Lung (tissue), 12 donors: Measurements from ENCODE around the gene HMG20A. TPM values are rescaled to one million over a fixed set of nuclear protein-coding genes. Genes with fewer than 3 reads are reported as not detected.

ENCODE experiments used
- ATAC-seq: fragments of 200-7000 bp; cut with Tn5 transposase; one replicate; pipeline ENCODE4 v1.9.1; 2020; ENCODE audit warnings: moderate number of reproducible peaks; ENCODE audit not compliant: insufficient read depth, low FRiP score
- DNase-seq, 3 donors: peaks; one replicate each; pipeline ENCODE4 v3.0.0-alpha.2; 2013 to 2017
- H3K27ac ChIP-seq, 2 donors: one replicate each; pipeline ENCODE4 v1.5.1; 2013; ENCODE audit warnings: mild to moderate bottlenecking in 2 of 2, moderate library complexity in 2 of 2, control low read depth in 1 of 2, inconsistent platforms in 1 of 2, low read depth in 1 of 2, low read length in 1 of 2
- H3K27me3 ChIP-seq, 3 donors: one replicate each; pipeline ENCODE4 v1.5.1; 2013; ENCODE audit warnings: low read length in 2 of 3; ENCODE audit not compliant: control insufficient read depth in 3 of 3, insufficient read depth in 3 of 3
- H3K36me3 ChIP-seq, 4 donors: one replicate each; pipeline ENCODE4 v1.5.1; 2013; ENCODE audit warnings: low read length in 4 of 4, mild to moderate bottlenecking in 1 of 4, moderate library complexity in 1 of 4; ENCODE audit not compliant: control insufficient read depth in 4 of 4, insufficient read depth in 4 of 4
- H3K4me1 ChIP-seq, 5 donors: one replicate each; pipeline ENCODE4 v1.5.1; 2013; ENCODE audit warnings: low read length in 5 of 5, mild to moderate bottlenecking in 2 of 5, moderate library complexity in 1 of 5; ENCODE audit not compliant: control insufficient read depth in 5 of 5, insufficient read depth in 5 of 5
- H3K4me3 ChIP-seq: one replicate; pipeline ENCODE4 v1.5.1; 2013; ENCODE audit warnings: mild to moderate bottlenecking, control low read depth, moderate library complexity
- H3K9ac ChIP-seq, 2 donors: one replicate each; pipeline ENCODE4 v1.5.1; 2013; ENCODE audit warnings: low read length in 2 of 2, control low read depth in 1 of 2; ENCODE audit not compliant: insufficient read depth in 1 of 2
- H3K9me3 ChIP-seq, 4 donors: one replicate each; pipeline ENCODE4 v1.5.1; 2013; ENCODE audit warnings: low read length in 3 of 4, mild to moderate bottlenecking in 1 of 4, moderate library complexity in 1 of 4; ENCODE audit not compliant: control insufficient read depth in 4 of 4, insufficient read depth in 3 of 4
- WGBS, 2 donors: extraction: QIAGEN DNeasy Blood & Tissue Kit; methylation state at CpG; one replicate each; pipeline ENCODE4 v1.1.7; 2013; 5-methylcytosine and 5-hydroxymethylcytosine counted together
- polyA plus RNA-seq, 2 donors: library from polyadenylated mRNA; stranded (reverse); fragments of 200-250 nt; gene quantifications; one replicate each; pipeline ENCODE4 v1.2.1, GENCODE V29; 2013
- total RNA-seq, 2 donors: library from RNA; depleted of rRNA in 1 of 2; stranded (reverse); fragments of >200 nt in 1 of 2; gene quantifications; one replicate each; pipeline ENCODE4 v1.2.1, GENCODE V29; 2014 to 2021
- TF ChIP-seq, protein P1 (sequence below): IDR thresholded peaks from 2 replicates; pipeline ENCODE4 v1.5.1; 2012; ENCODE audit warnings: mild to moderate bottlenecking; ENCODE audit errors: control extremely low read depth, extremely low read depth
- donor health status: control.
- donor health status: control.
- donor health status: Bipolar disorder and iron deficiency.
- donor health status: healthy.
- donor health status: DM: yes; HTN: yes; CAD: no.

Gene HMG20A
- total and polyA plus RNA-seq, 4 donors, result 12.7 to 63.9 (median 23.4) TPM

DNA sequence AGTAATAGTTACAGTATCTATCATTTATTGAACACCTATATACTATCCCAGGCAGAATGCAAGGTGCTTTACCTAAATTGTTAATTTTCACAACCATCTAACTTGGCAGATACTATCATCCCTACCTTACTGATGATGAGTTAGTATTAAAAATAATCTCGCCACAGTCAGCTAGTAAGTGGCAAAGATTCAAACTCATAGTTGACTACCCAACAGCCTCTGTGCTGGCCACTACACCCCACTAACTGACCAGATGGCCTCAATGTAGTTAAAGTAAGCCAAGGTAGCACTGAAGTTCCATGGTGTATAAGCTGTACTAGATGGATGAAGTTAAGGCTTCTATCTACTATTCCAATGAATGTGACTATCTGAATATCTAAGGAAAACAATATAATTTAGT, 45.6 kb upstream of the HMG20A start:
- ATAC-seq (no peak), DNase-seq (no peak)
- Histone ChIP-seq H3K36me3 (no peaks in the 10 kb centered on the region), H3K27ac (no peak overlapping the region), H3K27me3 (no peaks in the 10 kb centered on the region), H3K4me3 (no peak overlapping the region), H3K4me1 (peaks cover 0 to 14% (median 0%) of the 10 kb centered on the region in 5 donors), H3K9ac (no peak overlapping the region), H3K9me3 (no peaks in the 10 kb centered on the region)
- 97 to 100% methylated on average over 1 of the region's 1 CpG for WGBS, 2 donors
- TF ChIP-seq, protein P1, sequence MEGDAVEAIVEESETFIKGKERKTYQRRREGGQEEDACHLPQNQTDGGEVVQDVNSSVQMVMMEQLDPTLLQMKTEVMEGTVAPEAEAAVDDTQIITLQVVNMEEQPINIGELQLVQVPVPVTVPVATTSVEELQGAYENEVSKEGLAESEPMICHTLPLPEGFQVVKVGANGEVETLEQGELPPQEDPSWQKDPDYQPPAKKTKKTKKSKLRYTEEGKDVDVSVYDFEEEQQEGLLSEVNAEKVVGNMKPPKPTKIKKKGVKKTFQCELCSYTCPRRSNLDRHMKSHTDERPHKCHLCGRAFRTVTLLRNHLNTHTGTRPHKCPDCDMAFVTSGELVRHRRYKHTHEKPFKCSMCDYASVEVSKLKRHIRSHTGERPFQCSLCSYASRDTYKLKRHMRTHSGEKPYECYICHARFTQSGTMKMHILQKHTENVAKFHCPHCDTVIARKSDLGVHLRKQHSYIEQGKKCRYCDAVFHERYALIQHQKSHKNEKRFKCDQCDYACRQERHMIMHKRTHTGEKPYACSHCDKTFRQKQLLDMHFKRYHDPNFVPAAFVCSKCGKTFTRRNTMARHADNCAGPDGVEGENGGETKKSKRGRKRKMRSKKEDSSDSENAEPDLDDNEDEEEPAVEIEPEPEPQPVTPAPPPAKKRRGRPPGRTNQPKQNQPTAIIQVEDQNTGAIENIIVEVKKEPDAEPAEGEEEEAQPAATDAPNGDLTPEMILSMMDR, result no peak

DNA sequence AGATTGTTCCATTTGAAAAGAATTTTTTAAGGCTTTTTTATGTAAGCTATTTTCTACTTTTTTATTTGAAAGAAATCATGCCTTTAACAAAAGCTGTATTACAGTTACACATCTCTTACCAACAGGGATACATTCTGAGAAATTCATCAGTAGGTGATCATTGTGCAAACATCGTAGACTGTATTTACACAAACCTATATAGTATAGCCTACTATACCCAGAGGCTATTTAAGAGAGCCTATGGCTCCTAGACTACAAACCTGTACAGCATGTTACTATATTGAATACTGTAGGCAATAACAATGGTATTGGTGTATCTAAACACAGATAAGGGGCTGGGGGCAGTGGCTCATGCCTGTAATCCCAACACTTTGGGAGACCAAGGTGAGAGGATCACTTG, 43.9 kb upstream of the HMG20A start:
- DNase-seq, result no peak
- TF ChIP-seq, protein P1, result no peak
- Histone ChIP-seq H3K4me1 (peaks cover 0 to 14% (median 0%) of the 10 kb centered on the region in 5 donors), H3K4me3 (no peak overlapping the region), H3K9me3 (no peaks in the 10 kb centered on the region), H3K27me3 (no peaks in the 10 kb centered on the region), H3K9ac (no peak overlapping the region), H3K27ac (no peak overlapping the region), H3K36me3 (no peaks in the 10 kb centered on the region)
- 96 to 99% methylated on average over 1 of the region's 1 CpG for WGBS, 2 donors
- no peak for ATAC-seq

DNA sequence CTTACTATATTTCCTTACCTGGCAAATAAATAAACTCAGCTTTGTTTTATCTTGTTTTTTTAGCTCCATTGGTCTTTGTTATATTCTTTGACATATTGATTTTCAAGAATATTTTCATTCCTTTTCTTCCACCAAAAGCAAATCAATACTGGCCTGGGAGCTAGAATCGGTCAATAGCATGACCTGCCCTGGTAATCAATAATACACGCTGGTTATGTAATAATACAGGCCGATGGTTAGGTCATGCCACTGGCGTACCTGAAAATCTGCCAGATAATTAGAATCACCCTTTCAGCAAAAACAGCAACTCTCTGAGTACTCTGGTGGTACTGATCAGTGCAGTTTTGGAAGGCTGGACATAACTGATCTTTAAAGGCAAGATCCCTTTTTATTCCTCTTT, 40.7 kb upstream of the HMG20A start:
- peaks cover 0 to 15% (median 0%) of the 10 kb centered on the region in 5 donors for H3K4me1 ChIP-seq
- WGBS, 2 donors, result 97 to 98% methylated on average over 4 of the region's 4 CpGs
- TF ChIP-seq, protein P1, result no peak
- no peaks in the 10 kb centered on the region for H3K9me3 ChIP-seq
- no peak for DNase-seq
- no peaks in the 10 kb centered on the region for H3K27me3 ChIP-seq
- H3K4me3 ChIP-seq, result no peak overlapping the region
- H3K27ac ChIP-seq, result no peak overlapping the region
- no peaks in the 10 kb centered on the region for H3K36me3 ChIP-seq
- no peak for ATAC-seq
- H3K9ac ChIP-seq, result no peak overlapping the region

DNA sequence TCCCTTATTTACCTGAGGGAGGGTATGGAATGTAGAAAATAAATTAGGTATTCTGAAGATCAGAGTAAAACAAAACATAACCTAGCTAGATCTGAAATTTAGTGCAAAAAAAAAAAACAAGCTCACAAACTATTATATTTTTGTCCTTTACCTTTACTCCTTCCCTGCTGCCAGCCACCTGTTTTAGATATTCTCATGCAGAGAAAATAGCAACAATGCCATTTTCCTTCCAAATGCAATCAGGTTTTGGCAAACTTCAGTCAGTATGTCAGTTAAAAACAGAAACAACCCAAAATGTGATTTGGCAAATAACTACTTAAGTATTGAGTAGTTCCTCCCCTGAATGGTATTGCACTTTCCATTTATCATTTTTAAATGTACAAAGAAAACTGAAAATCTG, 36.6 kb upstream of the HMG20A start:
- no peak for DNase-seq
- no peaks in the 10 kb centered on the region for H3K27me3 ChIP-seq
- no peak overlapping the region for H3K9ac ChIP-seq
- TF ChIP-seq, protein P1, result no peak
- no peak overlapping the region for H3K27ac ChIP-seq
- no peak for ATAC-seq
- H3K4me3 ChIP-seq, result no peak overlapping the region
- no peaks in the 10 kb centered on the region for H3K36me3 ChIP-seq
- H3K4me1 ChIP-seq, result peaks cover 0 to 35% (median 0%) of the 10 kb centered on the region in 5 donors
- H3K9me3 ChIP-seq, result no peaks in the 10 kb centered on the region
